ENCODE data around the gene BBOF1. TPM values are rescaled to one million over a fixed set of nuclear protein-coding genes. Genes with fewer than 3 reads are reported as not detected.

The BBOF1 gene
- total and polyA plus RNA-seq, 4 donors: 1.0 to 2.8 (median 2.1) TPM

DNA sequence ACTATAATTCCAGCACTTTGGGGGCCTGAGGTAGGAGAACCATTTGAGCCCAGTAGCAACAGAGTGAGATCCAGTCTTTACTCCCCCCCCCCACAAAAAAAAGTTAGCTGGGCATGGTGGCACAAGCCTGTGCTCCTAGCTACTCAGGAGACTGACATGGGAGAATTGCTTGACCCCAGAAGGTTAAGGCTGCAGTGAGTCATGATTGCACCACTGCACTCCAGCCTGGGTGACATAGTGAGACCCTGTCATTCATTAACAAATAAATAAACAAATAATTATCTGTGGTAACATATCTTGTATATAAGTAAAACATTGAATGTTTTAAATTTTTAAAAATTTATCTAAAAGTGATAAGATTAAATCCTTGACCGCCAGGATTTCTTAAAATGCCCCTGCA lies 4.8 kb upstream of the BBOF1 start:
- Histone ChIP-seq H3K9ac (ENCODE audit: low read depth in 1 of 2, low read length in 2 of 2) (no peak overlapping the region), H3K27me3 (ENCODE audit: control insufficient read depth in 4 of 4, insufficient read depth in 4 of 4, low read length in 3 of 4) (no peaks in the 10 kb centered on the region), H3K27ac (ENCODE audit: low read depth in 1 of 2, low read length in 2 of 2) (peak overlapping the region; percentile 32 to 67), H3K4me1 (ENCODE audit: control insufficient read depth in 4 of 4, insufficient read depth in 4 of 4, low read length in 3 of 4) (peaks cover 11 to 20% (median 19%) of the 10 kb centered on the region in 4 donors), H3K4me3 (ENCODE audit: low read depth in 1 of 3, low read length in 3 of 3) (no peak overlapping the region), H3K36me3 (ENCODE audit: control insufficient read depth in 4 of 4, insufficient read depth in 3 of 4, low read depth in 1 of 4, low read length in 3 of 4) (peaks cover 0 to 15% (median 6%) of the 10 kb centered on the region in 4 donors), H3K9me3 (ENCODE audit: control insufficient read depth in 4 of 4, low read length in 3 of 4) (no peaks in the 10 kb centered on the region)
- no peak for DNase-seq (ENCODE audit: low spot score)
- TF ChIP-seq RAD21 (IDR thresholded peaks at IDR 0.05) (peak in 1 of 2 donors; percentile 10), HNF4A (conservative IDR thresholded peaks at IDR 0.05) (peak; percentile 68 to 76), YY1 (IDR thresholded peaks at IDR 0.05) (peak; percentile 49), JUND (IDR thresholded peaks at IDR 0.05) (peak; percentile 99), FOXA1 (IDR thresholded peaks at IDR 0.05) (no peak), RXRA (IDR thresholded peaks at IDR 0.05) (peak; percentile 57 to 69), FOXA2 (IDR thresholded peaks at IDR 0.05) (no peak), HNF4G (IDR thresholded peaks at IDR 0.05) (no peak), NR2F2 (IDR thresholded peaks at IDR 0.05) (peak; percentile 51), SP1 (IDR thresholded peaks at IDR 0.05) (no peak), GABPA (IDR thresholded peaks at IDR 0.05 in 1 of 2, conservative IDR thresholded peaks at IDR 0.05 in 1 of 2) (peak in 1 of 2 donors; percentile 1), EGR1 (IDR thresholded peaks at IDR 0.05; ENCODE audit: low read depth in 2 of 2) (no peak), TAF1 (conservative IDR thresholded peaks at IDR 0.05) (no peak)
- TF ChIP-seq, protein P1, sequence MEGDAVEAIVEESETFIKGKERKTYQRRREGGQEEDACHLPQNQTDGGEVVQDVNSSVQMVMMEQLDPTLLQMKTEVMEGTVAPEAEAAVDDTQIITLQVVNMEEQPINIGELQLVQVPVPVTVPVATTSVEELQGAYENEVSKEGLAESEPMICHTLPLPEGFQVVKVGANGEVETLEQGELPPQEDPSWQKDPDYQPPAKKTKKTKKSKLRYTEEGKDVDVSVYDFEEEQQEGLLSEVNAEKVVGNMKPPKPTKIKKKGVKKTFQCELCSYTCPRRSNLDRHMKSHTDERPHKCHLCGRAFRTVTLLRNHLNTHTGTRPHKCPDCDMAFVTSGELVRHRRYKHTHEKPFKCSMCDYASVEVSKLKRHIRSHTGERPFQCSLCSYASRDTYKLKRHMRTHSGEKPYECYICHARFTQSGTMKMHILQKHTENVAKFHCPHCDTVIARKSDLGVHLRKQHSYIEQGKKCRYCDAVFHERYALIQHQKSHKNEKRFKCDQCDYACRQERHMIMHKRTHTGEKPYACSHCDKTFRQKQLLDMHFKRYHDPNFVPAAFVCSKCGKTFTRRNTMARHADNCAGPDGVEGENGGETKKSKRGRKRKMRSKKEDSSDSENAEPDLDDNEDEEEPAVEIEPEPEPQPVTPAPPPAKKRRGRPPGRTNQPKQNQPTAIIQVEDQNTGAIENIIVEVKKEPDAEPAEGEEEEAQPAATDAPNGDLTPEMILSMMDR (IDR thresholded peaks at IDR 0.05; ENCODE audit: low read depth, low read length, missing input control): no peak
- TF ChIP-seq, protein P2, sequence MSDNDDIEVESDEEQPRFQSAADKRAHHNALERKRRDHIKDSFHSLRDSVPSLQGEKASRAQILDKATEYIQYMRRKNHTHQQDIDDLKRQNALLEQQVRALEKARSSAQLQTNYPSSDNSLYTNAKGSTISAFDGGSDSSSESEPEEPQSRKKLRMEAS (IDR thresholded peaks at IDR 0.05): no peak
- TF ChIP-seq, protein P3, sequence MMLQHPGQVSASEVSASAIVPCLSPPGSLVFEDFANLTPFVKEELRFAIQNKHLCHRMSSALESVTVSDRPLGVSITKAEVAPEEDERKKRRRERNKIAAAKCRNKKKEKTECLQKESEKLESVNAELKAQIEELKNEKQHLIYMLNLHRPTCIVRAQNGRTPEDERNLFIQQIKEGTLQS (IDR thresholded peaks at IDR 0.05): peak; percentile 99
- TF ChIP-seq, protein P4, sequence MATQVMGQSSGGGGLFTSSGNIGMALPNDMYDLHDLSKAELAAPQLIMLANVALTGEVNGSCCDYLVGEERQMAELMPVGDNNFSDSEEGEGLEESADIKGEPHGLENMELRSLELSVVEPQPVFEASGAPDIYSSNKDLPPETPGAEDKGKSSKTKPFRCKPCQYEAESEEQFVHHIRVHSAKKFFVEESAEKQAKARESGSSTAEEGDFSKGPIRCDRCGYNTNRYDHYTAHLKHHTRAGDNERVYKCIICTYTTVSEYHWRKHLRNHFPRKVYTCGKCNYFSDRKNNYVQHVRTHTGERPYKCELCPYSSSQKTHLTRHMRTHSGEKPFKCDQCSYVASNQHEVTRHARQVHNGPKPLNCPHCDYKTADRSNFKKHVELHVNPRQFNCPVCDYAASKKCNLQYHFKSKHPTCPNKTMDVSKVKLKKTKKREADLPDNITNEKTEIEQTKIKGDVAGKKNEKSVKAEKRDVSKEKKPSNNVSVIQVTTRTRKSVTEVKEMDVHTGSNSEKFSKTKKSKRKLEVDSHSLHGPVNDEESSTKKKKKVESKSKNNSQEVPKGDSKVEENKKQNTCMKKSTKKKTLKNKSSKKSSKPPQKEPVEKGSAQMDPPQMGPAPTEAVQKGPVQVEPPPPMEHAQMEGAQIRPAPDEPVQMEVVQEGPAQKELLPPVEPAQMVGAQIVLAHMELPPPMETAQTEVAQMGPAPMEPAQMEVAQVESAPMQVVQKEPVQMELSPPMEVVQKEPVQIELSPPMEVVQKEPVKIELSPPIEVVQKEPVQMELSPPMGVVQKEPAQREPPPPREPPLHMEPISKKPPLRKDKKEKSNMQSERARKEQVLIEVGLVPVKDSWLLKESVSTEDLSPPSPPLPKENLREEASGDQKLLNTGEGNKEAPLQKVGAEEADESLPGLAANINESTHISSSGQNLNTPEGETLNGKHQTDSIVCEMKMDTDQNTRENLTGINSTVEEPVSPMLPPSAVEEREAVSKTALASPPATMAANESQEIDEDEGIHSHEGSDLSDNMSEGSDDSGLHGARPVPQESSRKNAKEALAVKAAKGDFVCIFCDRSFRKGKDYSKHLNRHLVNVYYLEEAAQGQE (IDR thresholded peaks at IDR 0.05): no peak
- TF ChIP-seq, protein P5, sequence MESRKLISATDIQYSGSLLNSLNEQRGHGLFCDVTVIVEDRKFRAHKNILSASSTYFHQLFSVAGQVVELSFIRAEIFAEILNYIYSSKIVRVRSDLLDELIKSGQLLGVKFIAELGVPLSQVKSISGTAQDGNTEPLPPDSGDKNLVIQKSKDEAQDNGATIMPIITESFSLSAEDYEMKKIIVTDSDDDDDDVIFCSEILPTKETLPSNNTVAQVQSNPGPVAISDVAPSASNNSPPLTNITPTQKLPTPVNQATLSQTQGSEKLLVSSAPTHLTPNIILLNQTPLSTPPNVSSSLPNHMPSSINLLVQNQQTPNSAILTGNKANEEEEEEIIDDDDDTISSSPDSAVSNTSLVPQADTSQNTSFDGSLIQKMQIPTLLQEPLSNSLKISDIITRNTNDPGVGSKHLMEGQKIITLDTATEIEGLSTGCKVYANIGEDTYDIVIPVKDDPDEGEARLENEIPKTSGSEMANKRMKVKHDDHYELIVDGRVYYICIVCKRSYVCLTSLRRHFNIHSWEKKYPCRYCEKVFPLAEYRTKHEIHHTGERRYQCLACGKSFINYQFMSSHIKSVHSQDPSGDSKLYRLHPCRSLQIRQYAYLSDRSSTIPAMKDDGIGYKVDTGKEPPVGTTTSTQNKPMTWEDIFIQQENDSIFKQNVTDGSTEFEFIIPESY (IDR thresholded peaks at IDR 0.05): no peak
- 46% methylated on average over 1 of the region's 1 CpG for WGBS

All from liver (tissue), 9 donors.